IPS DF 6.9 (cell line): Measurements from ENCODE around the gene CDH20.

Experiments
- DNase-seq: peaks from one replicate; pipeline ENCODE4 v3.0.0-alpha.2; 2013; ENCODE audit warnings: low read depth, low spot score
- H3K27ac ChIP-seq: one replicate; pipeline ENCODE4 v1.5.1; 2013; ENCODE audit warnings: low read length, control low read depth
- H3K27me3 ChIP-seq: 2 replicates; pipeline ENCODE4 v1.6.1; 2013; ENCODE audit warnings: mild to moderate bottlenecking, low read length; ENCODE audit not compliant: control insufficient read depth, insufficient read depth
- H3K36me3 ChIP-seq: 2 replicates; pipeline ENCODE4 v1.6.1; 2013; ENCODE audit warnings: low read length; ENCODE audit not compliant: control insufficient read depth, insufficient read depth
- H3K4me1 ChIP-seq: 2 replicates; pipeline ENCODE4 v1.6.1; 2013; ENCODE audit warnings: low read length; ENCODE audit not compliant: control insufficient read depth, insufficient read depth
- H3K4me3 ChIP-seq: 2 replicates; pipeline ENCODE4 v1.5.1; 2013; ENCODE audit warnings: mild to moderate bottlenecking, low read length
- H3K9me3 ChIP-seq: 2 replicates; pipeline ENCODE4 v1.6.1; 2013; ENCODE audit warnings: low read length, inconsistent platforms; ENCODE audit not compliant: control insufficient read depth, insufficient read depth
- WGBS: extraction: QIAGEN DNeasy Blood & Tissue Kit; methylation state at CpG from one replicate; pipeline ENCODE4 v1.1.7; 2013; ENCODE audit warnings: mixed read lengths, missing lambda C conversion rate; ENCODE audit not compliant: insufficient read length, insufficient coverage; 5-methylcytosine and 5-hydroxymethylcytosine counted together

The CDH20 gene

DNA sequence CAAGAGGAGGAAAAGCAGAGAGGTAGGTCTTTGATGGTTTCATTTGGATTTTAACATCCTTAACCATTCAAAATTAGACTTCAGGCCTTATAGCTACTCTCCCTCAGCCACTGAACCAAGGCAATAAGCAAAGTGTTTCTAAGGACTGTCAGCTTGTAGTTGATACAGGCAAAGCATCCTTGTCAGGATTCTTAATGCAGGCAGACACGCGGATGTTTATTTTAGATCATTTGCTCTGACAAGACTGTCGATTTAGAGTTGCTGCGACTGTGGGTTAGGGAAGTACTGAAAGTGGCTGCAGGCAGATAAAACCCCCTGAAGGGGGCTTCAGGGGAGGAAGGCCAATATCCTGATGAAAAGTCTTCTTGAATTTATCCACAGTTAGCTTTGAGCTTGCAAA, 46.6 kb downstream of the CDH20 start:
- Histone ChIP-seq H3K36me3 (no peaks in the 10 kb centered on the region), H3K27me3 (no peaks in the 10 kb centered on the region), H3K4me3 (no peak overlapping the region), H3K27ac (no peak overlapping the region), H3K9me3 (no peaks in the 10 kb centered on the region), H3K4me1 (no peaks in the 10 kb centered on the region)
- no peak for DNase-seq
- WGBS = no CpG with 5 or more reads among the region's 4 CpGs

DNA sequence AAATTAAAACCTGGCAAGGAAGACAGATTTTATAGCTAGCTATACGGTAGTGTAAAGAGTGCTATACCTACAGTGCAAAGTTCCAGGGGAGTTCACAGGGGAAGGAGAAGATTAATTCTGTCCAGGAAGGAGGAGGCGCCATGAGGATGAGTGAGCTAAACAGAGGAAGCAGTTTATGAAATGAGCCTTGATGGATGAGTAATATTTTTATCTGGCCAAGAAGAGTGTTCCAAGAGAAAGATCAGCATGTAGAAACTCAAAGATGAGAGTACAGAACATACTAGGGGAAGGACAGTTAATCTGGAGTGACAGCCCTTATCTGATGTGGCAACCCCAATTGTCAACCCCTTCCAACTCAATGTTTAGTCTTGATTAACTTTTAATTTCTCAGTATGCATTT, 54.8 kb downstream of the CDH20 start:
- no peak for DNase-seq
- no peaks in the 10 kb centered on the region for H3K4me1 ChIP-seq
- no peaks in the 10 kb centered on the region for H3K36me3 ChIP-seq
- H3K27me3 ChIP-seq = no peaks in the 10 kb centered on the region
- no peak overlapping the region for H3K27ac ChIP-seq
- no peak overlapping the region for H3K4me3 ChIP-seq
- no CpG with 5 or more reads among the region's 2 CpGs for WGBS
- no peaks in the 10 kb centered on the region for H3K9me3 ChIP-seq

DNA sequence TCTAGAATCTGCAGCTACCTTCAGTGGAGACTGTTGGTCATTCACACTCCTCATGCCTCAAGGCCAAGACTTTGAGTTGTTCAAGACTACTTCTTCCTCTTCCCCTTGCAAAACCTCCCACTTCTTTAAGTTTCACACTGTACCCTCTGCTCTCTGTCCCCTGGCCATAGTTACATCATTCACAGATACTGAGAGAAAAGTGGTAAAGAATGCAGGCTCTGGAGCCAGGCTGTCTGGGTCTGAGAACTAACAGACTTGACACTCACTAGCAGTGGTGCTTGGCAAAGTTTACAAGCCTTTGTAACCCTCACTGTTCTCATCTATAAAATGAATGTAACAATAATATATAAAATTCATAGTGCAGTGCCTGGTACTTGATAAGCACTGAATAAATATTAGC, 61.8 kb downstream of the CDH20 start:
- no peaks in the 10 kb centered on the region for H3K27me3 ChIP-seq
- H3K36me3 ChIP-seq = no peaks in the 10 kb centered on the region
- no peak overlapping the region for H3K27ac ChIP-seq
- H3K4me1 ChIP-seq = no peaks in the 10 kb centered on the region
- no peaks in the 10 kb centered on the region for H3K9me3 ChIP-seq
- no peak overlapping the region for H3K4me3 ChIP-seq
- no peak for DNase-seq

DNA sequence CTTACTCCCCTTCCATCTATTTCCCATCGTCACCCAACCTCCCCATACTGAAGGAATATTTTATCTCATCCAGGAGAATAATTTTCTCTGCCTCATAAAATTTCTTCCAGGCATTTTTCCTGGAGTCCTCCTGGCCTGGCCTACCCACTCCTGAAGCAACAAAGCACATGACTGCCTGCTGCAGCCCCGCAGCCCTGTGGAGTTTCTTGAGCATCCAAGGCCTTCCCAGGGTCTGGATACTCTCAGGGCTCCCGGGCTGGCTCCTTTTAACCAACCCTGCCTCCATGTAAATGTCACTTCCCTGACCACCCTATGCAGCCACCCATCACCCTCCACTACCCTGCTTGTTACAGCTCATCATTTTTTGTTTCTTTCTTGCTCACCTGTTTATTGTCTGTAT, 64.0 kb downstream of the CDH20 start:
- H3K36me3 ChIP-seq = no peaks in the 10 kb centered on the region
- H3K27me3 ChIP-seq = no peaks in the 10 kb centered on the region
- H3K4me1 ChIP-seq = no peaks in the 10 kb centered on the region
- no peaks in the 10 kb centered on the region for H3K9me3 ChIP-seq
- no peak overlapping the region for H3K27ac ChIP-seq
- 100% methylated on average over 1 of the region's 3 CpGs for WGBS
- H3K4me3 ChIP-seq = no peak overlapping the region
- DNase-seq = no peak

DNA sequence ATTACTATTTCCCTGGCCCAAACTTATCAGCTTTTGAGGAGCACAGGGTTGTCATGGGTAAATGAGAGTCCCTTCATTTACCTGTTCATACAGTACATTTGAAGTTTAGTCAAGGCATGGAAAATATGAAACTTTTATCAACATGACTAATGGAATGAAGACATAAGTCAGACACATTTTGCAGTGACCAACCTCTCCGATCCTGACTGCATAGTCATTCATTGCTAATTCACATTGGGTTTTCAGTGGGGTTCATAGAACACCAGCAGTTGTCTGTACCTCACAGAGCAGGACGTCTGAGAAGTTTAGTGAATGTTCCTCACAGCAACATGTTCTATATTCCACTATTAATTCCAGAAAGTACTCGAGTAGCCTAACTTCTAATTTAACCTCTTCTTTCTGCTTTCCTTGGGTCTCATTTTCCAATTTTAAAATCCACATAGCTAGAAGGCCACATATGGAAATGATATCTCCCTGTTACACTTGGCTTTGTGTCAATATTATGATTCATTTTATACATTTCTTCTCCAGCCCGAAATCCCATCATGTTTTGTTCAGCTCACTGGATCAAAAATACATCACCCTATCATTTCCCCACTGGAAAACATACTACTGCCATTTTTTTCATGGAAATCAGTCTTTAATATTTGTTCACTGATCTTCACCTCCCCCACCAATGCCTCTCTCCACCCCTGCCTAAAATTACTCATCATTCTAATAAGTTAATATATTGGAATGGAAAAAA, 65.9 kb downstream of the CDH20 start:
- WGBS = no CpG with 5 or more reads among the region's 4 CpGs
- no peaks in the 10 kb centered on the region for H3K4me1 ChIP-seq
- no peaks in the 10 kb centered on the region for H3K27me3 ChIP-seq
- H3K36me3 ChIP-seq = no peaks in the 10 kb centered on the region
- H3K4me3 ChIP-seq = no peak overlapping the region
- DNase-seq = no peak
- H3K9me3 ChIP-seq = no peaks in the 10 kb centered on the region
- H3K27ac ChIP-seq = no peak overlapping the region

DNA sequence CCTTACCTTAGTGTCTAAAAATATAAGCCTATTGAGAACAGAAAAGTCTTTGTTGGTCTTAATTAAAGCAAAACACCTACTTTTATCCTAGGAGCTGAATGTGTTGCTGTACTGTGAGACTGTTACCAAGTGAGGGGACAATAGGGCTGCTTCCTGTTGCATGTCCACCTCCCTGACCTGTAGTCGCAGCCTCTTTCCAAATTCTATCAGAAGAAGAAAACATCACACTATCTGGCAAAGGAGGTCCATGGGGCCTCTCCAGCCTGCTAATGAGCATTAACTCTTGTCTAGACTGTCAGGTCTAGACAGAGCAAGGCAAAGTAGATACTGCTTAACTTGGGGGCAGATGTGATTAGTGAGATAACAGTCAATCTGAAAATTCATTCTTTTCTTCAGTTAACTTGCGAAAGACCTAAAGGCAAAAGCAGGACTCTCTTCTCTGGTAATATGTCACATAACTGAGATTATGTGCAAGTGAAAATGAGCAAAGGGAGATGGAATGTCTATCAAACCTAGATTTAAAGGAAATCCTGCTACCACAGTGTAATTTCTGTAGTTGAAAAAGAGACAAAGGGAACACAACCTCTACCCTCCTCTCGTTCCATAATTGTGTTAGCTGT, 66.9 kb downstream of the CDH20 start:
- no peak overlapping the region for H3K27ac ChIP-seq
- no peaks in the 10 kb centered on the region for H3K36me3 ChIP-seq
- H3K9me3 ChIP-seq = no peaks in the 10 kb centered on the region
- no peak overlapping the region for H3K4me3 ChIP-seq
- no peaks in the 10 kb centered on the region for H3K27me3 ChIP-seq
- H3K4me1 ChIP-seq = no peaks in the 10 kb centered on the region
- no peak for DNase-seq
- no CpG with 5 or more reads among the region's 3 CpGs for WGBS

DNA sequence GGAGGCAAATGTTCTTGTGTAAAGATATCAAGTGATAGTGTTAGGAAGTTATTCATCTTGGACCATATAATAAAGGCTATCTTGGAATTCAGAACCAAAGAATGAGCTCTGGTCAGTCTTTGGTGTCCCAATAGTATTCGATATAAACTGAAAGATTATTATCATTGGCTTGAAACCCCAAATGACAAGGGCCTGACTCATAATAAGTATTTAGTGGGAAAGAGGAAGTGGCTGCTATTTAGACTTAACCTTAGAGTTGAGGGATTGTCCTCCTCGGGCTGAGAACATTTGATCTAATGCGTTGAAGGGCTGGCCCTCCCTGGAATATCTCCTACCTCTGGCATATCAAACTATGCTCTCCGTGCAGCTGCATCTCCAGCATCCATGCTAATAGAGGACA, 67.5 kb downstream of the CDH20 start:
- no peak for DNase-seq
- no peak overlapping the region for H3K27ac ChIP-seq
- no CpG with 5 or more reads among the region's 4 CpGs for WGBS

DNA sequence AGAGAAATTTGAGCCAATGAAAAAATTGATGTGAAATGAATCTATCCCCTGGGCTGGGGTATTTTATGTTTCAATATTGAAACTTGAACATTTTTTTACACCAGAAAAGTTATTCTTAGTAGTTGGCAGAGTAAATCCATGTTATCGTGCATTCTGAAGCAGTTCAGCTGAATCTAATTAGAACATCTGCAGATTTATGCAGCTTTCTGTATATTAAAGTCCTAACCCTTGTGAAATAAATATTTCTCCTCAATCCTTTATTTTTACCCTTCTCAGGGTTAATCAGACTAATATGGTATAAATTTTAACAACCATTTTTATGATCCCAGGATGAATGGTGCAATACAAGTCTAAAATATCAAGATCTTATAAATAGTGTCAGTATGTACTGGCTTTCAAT, 69.5 kb downstream of the CDH20 start:
- Histone ChIP-seq H3K27me3 (no peaks in the 10 kb centered on the region), H3K36me3 (no peaks in the 10 kb centered on the region), H3K4me1 (no peaks in the 10 kb centered on the region), H3K4me3 (no peak overlapping the region), H3K27ac (no peak overlapping the region), H3K9me3 (no peaks in the 10 kb centered on the region)
- no CpG with 5 or more reads among the region's 1 CpG for WGBS
- DNase-seq = no peak

More for the DNA sequence above, 67.5 kb downstream of the CDH20 start:
- H3K4me1 ChIP-seq = no peaks in the 10 kb centered on the region
- H3K36me3 ChIP-seq = no peaks in the 10 kb centered on the region
- no peaks in the 10 kb centered on the region for H3K27me3 ChIP-seq
- no peak overlapping the region for H3K4me3 ChIP-seq
- no peaks in the 10 kb centered on the region for H3K9me3 ChIP-seq

DNA sequence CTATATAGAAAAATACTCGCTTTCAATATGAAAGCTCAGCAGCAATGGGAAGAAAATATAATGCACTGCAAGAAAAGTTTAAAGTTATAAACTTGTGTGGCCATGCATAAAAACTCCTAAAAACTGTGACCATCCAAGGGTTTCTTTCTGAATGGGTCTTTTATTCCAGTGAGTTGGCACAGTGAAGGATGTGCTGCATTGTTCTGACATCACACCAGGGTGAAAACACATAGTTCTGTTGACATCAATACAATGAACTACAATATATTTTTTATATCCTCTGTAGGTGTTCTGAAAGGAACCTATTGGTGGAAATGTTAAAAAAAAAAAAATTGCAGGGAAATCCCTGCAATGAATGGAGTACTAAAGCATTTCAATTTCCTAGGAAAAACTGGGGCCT, 80.2 kb downstream of the CDH20 start:
- no peak for DNase-seq
- H3K4me1 ChIP-seq = no peaks in the 10 kb centered on the region
- H3K9me3 ChIP-seq = no peaks in the 10 kb centered on the region
- H3K27ac ChIP-seq = no peak overlapping the region
- H3K4me3 ChIP-seq = no peak overlapping the region
- H3K27me3 ChIP-seq = no peaks in the 10 kb centered on the region
- no CpG with 5 or more reads among the region's 1 CpG for WGBS
- no peaks in the 10 kb centered on the region for H3K36me3 ChIP-seq

DNA sequence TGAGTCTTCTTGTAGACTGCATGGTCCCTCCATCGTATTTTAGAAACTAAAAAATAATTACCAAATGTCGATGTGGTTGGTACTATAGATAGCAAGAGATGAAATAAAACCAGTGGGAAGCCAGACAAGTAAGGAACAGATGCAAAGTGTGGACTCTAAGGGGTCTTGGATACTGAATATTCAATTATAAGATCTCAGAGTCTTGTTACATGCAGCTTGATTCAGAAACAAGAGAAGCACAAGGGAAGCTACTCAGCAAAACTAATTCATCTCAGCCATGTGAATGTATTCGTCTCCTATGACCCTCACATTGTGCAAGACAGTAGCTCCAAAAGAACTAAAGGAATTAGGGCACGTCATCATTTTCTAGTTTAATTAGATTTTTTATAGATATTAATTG, 80.9 kb downstream of the CDH20 start:
- no peak for DNase-seq
- WGBS = no CpG with 5 or more reads among the region's 4 CpGs

DNA sequence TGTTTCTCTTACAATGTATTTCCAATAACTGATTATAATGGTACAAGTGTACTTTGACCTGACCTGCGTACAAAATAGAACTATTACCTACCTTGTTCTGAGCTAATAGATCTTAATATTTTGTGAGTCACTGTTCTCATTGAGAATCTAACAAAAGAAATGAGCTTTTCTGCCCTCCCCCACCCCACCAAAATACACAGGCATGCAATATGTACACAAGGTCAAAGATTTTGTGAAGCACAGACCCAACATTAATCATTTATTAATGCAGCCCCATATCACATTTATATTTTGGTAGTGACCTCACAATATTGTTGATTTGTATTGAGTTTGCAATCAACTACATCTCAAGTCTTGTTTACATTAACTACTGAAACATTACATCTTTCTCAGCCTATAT, 86.5 kb downstream of the CDH20 start:
- Histone ChIP-seq H3K4me3 (no peak overlapping the region), H3K36me3 (no peaks in the 10 kb centered on the region), H3K27me3 (no peaks in the 10 kb centered on the region), H3K9me3 (no peaks in the 10 kb centered on the region), H3K4me1 (no peaks in the 10 kb centered on the region), H3K27ac (no peak overlapping the region)
- WGBS = no CpG with 5 or more reads among the region's 1 CpG
- no peak for DNase-seq

More for the DNA sequence above, 80.9 kb downstream of the CDH20 start:
- Histone ChIP-seq H3K9me3 (no peaks in the 10 kb centered on the region), H3K27me3 (no peaks in the 10 kb centered on the region), H3K4me1 (no peaks in the 10 kb centered on the region), H3K4me3 (no peak overlapping the region), H3K36me3 (no peaks in the 10 kb centered on the region), H3K27ac (no peak overlapping the region)
